A673 (cell line): ENCODE measurements around the gene EYA3. TPM values are rescaled to one million over a fixed set of nuclear protein-coding genes. Genes with fewer than 3 reads are reported as not detected.

Source experiments
- BruUV-seq: library from RNA; stranded (reverse); fragments of 400-500 nt; replicated peaks from 2 replicates; lab custom pipeline; 2021; lab: Mats Ljungman, UMichigan
- CTCF ChIA-PET: fragments of 300-600 bp; sonication (Branson Sonifier 250); formaldehyde crosslinking; loops from one replicate; lab custom pipeline; 2022; ENCODE audit warnings: antibody characterized with exemption; lab: Charles Lee
- POLR2A ChIA-PET: fragments of 300-600 bp; sonication (Branson Sonifier 250); formaldehyde crosslinking; loops from one replicate; lab custom pipeline; 2022; ENCODE audit warnings: antibody characterized with exemption; ENCODE audit not compliant: low non-redundant PET; lab: Charles Lee
- DNase-seq: peaks from one replicate; pipeline ENCODE4 v3.0.0-alpha.2; 2015; ENCODE audit warnings: low spot score
- H3K27ac ChIP-seq: fragments of 200-600 bp; sonication (generic); 2 replicates; pipeline ENCODE4 v1.5.1; 2016; ENCODE audit warnings: mixed run types, low read depth, mild to moderate bottlenecking, mixed read lengths, antibody characterized with exemption, low read length; ENCODE audit not compliant: poor library complexity, severe bottlenecking
- H3K27me3 ChIP-seq: fragments of 200-600 bp; sonication (generic); replicated peaks from 2 replicates; pipeline ENCODE4 v1.6.1; 2017; ENCODE audit warnings: mixed run types, low read depth, mild to moderate bottlenecking, mixed read lengths, antibody characterized with exemption, low read length; ENCODE audit not compliant: insufficient read depth, poor library complexity
- H3K36me3 ChIP-seq: fragments of 200-600 bp; sonication (generic); 2 replicates; pipeline ENCODE4 v1.6.1; 2016; ENCODE audit warnings: mixed run types, mild to moderate bottlenecking, mixed read lengths, antibody characterized with exemption, low read length; ENCODE audit not compliant: insufficient read depth, poor library complexity, severe bottlenecking
- H3K4me1 ChIP-seq: fragments of 200-600 bp; sonication (generic); 2 replicates; pipeline ENCODE4 v1.6.1; 2017; ENCODE audit warnings: mixed run types, mild to moderate bottlenecking, mixed read lengths, antibody characterized with exemption, low read length; ENCODE audit not compliant: insufficient read depth, poor library complexity, severe bottlenecking
- H3K4me3 ChIP-seq: fragments of 200-600 bp; sonication (generic); 2 replicates; pipeline ENCODE4 v1.5.1; 2016; ENCODE audit warnings: low read depth, mixed run types, mild to moderate bottlenecking, mixed read lengths, low read length; ENCODE audit not compliant: poor library complexity, severe bottlenecking
- H3K9me3 ChIP-seq: fragments of 200-600 bp; sonication (generic); 2 replicates; pipeline ENCODE4 v1.6.1; 2016; ENCODE audit warnings: mixed run types, low read depth, mild to moderate bottlenecking, mixed read lengths, antibody characterized with exemption, low read length; ENCODE audit not compliant: poor library complexity, severe bottlenecking
- EZH2 ChIP-seq: fragments of 200-600 bp; sonication (generic); IDR thresholded peaks from 2 replicates; pipeline ENCODE4 v1.6.1; 2017; ENCODE audit warnings: borderline replicate concordance, low read depth, mild to moderate bottlenecking, mixed read lengths, antibody characterized with exemption, low read length; ENCODE audit not compliant: poor library complexity, severe bottlenecking
- intact Hi-C: fragments of 100-400 bp; cut with micrococcal nuclease; formaldehyde crosslinking; loops from one replicate; pipeline ENCODE4 v1.10.0; 2022; ENCODE audit not compliant: unreplicated experiment
- total RNA-seq: library from RNA; stranded (reverse); gene quantifications from 2 replicates; pipeline ENCODE4 v1.2.3, GENCODE V29; 2021
- TF ChIP-seq, protein P1 (sequence below): fragments of 300-800, 200-600 bp; sonication (generic); conservative IDR thresholded peaks from 2 replicates; pipeline ENCODE4 v1.5.1; 2017; ENCODE audit warnings: low read depth, mild to moderate bottlenecking, antibody characterized with exemption, low read length, moderate library complexity, mixed read lengths

The EYA3 gene
- total RNA-seq, 1 experiment from 2014 or later: 33.4 TPM

DNA sequence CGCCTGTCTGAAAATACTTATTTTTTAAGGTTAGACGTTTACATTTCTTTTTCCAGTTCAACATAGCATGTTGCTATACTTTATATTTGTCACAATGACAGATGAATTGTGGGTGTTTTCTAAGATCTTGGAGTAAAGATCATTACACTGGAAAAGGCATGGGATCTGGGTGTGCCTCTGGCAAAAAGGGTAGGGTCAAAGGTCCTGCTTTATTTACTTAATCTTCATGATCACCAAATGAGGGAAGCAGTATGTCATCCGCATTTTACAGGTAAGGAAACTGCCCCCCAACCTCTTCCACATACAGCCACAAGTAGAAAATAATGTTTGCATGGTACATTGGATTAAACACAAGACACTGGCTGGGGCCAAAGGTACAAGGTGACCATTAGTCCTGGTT is 166.1 kb downstream of the EYA3 start:
- Histone ChIP-seq H3K9me3 (no peaks in the 10 kb centered on the region), H3K4me1 (no peaks in the 10 kb centered on the region), H3K4me3 (no peak overlapping the region), H3K27me3 (no peaks in the 10 kb centered on the region), H3K27ac (no peak overlapping the region), H3K36me3 (no peaks in the 10 kb centered on the region)
- TF ChIP-seq, protein P1, sequence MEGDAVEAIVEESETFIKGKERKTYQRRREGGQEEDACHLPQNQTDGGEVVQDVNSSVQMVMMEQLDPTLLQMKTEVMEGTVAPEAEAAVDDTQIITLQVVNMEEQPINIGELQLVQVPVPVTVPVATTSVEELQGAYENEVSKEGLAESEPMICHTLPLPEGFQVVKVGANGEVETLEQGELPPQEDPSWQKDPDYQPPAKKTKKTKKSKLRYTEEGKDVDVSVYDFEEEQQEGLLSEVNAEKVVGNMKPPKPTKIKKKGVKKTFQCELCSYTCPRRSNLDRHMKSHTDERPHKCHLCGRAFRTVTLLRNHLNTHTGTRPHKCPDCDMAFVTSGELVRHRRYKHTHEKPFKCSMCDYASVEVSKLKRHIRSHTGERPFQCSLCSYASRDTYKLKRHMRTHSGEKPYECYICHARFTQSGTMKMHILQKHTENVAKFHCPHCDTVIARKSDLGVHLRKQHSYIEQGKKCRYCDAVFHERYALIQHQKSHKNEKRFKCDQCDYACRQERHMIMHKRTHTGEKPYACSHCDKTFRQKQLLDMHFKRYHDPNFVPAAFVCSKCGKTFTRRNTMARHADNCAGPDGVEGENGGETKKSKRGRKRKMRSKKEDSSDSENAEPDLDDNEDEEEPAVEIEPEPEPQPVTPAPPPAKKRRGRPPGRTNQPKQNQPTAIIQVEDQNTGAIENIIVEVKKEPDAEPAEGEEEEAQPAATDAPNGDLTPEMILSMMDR: no peak
- no peak for TF ChIP-seq EZH2
- BruUV-seq: no TSS peak
- DNase-seq: no peak
- intact Hi-C loops: no loop called here
- CTCF ChIA-PET: no interaction called here
- POLR2A ChIA-PET: no interaction called here

Other genes with a start within 250 kb of the EYA3 start
- 2.0 and 5.0 TPM in 2 replicates for gene THEMIS2, start 216.1 kb downstream of the EYA3 start, total RNA-seq
- gene RPA2, start 174.0 kb downstream of the EYA3 start, total RNA-seq: 73.6 and 88.9 TPM in 2 replicates
- gene SMPDL3B, start 153.6 kb downstream of the EYA3 start, total RNA-seq: 0.61 and 0.62 TPM in 2 replicates
- gene XKR8, start 128.6 kb downstream of the EYA3 start, total RNA-seq: 5.9 and 6.4 TPM in 2 replicates
- gene PTAFR, start 88.1 kb upstream of the EYA3 start, total RNA-seq: 0.09 and 0.11 TPM in 2 replicates
- 134 and 135 TPM in 2 replicates for gene DNAJC8, start 144.4 kb upstream of the EYA3 start, total RNA-seq
- 144 and 158 TPM in 2 replicates for gene ATP5IF1, start 147.5 kb upstream of the EYA3 start, total RNA-seq
- 15.7 and 19.8 TPM in 2 replicates for gene SESN2, start 170.9 kb upstream of the EYA3 start, total RNA-seq
- 12.1 and 13.9 TPM in 2 replicates for gene MED18, start 240.4 kb upstream of the EYA3 start, total RNA-seq